NCI-H1417 (cell line): ENCODE measurements around the gene SAMMSON.
A peak's percentile ranks its signal among the peaks of the same experiment; 100 is the strongest.

ENCODE experiments used
- DNase-seq, 3 experiments: peaks; one replicate each; lab custom pipeline; 2025; lab: John Stamatoyannopoulos, UW

Gene SAMMSON

GRCh38 chr3:70090322-70090913 lies 90.9 kb downstream of the SAMMSON start:
- DNase-seq = peak in 2 of 3 experiments; percentile 16 to 47

- no peak for DNase-seq
Observed at GRCh38 chr3:70094197-70094596, 94.7 kb downstream of the SAMMSON start.

DNA sequence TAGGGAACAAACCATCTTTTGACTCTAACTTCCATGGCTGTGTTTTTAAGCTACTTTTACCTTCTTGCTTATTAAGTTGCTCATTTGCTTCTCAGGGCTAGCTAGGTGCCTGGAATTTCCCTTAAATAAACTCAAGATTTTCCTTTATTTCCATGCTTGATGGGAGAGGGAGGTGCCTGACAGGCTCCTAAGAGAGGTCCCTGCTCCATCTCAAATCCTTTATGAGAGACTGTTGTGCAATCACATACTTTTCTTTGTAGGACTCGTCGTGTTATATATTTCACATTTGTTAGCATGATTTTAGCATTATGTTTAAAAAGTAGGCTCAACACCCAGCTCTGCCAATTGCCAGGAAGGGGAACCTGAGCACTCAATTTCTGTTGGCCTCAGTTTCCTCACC lies 95.7 kb downstream of the SAMMSON start:
- no peak for DNase-seq

- DNase-seq = no peak
Observed at GRCh38 chr3:70096376-70097066, 97.0 kb downstream of the SAMMSON start.

- peak in 1 of 3 experiments; percentile 16 for DNase-seq
Observed at GRCh38 chr3:70097084-70097483, 97.6 kb downstream of the SAMMSON start.

DNA sequence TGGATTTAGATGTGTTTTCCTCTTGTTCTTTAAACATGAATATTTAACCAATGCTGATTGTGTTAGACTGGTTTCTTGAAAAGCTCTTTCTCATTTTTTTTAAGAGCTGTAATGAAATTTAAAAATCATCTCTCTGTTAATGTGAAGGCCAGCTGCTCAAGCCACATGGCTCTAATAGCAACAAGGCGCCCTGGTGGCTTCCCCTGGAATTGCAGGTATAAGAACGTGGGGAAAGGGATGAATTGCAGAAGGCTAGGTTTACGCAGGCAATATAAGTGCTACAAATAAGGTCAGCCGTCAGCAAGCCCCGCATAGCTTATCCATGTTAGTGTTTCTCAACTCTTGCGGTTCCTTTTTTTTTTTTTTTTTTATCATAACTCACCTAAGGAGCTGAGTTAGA lies 108.5 kb downstream of the SAMMSON start:
- peak in 1 of 3 experiments; percentile 6 for DNase-seq

DNA sequence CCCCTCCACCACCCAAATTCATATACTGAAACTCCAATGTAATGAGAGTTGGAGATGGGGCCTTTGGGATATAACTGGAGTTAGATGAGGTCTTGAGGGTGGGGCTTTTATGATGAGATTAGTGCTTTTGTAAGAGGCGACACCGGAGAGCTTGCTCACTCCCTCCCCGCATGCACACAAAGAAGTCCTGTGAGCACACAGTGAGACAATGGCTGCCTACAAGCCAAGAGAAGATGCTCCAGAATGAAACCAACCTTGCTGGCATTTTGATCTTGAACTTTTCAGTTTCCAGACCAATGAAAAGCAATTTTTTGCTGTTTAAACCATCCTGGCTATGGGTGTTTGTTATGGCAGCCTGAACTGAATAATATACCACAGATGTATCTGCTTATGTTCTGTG lies 109.0 kb downstream of the SAMMSON start:
- DNase-seq = no peak

DNA sequence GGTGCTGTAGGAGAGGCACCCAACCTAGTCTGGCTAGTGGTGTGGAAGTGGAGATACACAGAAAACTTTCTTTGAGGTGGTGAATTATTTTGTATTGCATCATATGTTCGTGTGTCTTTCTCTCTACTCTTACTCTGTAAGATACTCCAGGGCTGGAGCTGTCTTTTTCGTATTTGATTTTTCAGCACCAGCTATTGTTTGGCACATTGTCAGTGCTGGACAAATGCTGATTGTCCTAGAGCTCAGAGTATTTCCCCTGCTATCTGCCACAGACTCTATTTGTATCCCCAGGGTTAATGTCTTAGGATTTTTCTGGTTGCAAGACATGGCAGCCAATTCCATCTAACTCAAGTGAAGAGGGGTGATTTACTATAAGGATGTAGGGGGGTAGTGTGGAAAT lies 110.5 kb downstream of the SAMMSON start:
- DNase-seq = no peak

- DNase-seq = no peak
Observed at GRCh38 chr3:70111411-70111810, 111.9 kb downstream of the SAMMSON start.

GRCh38 chr3:70112751-70113150 lies 113.2 kb downstream of the SAMMSON start:
- no peak for DNase-seq

GRCh38 chr3:70114431-70114830 lies 114.9 kb downstream of the SAMMSON start:
- no peak for DNase-seq

- DNase-seq = no peak
Observed at GRCh38 chr3:70119879-70120278, 120.3 kb downstream of the SAMMSON start.
